ENCODE data around the gene VAT1L.
"Not testable (repeated sequence)": the region's sequence is repeated elsewhere in the genome, so short reads cannot be mapped to it uniquely, and the experiment has no call there.

VAT1L gene

GRCh38 chr16:77992381-77992780 lies 204.0 kb downstream of the VAT1L start:
- H3K36me3 ChIP-seq (ENCODE audit: control insufficient read depth in 2 of 2, insufficient read depth in 2 of 2, low read length in 2 of 2); H3K27me3 ChIP-seq (ENCODE audit: control insufficient read depth in 1 of 2, insufficient read depth in 2 of 2, low read length in 2 of 2); H3K27ac ChIP-seq (ENCODE audit: low read length); H3K9ac ChIP-seq (ENCODE audit: low read length in 2 of 2); H3K4me3 ChIP-seq (ENCODE audit: low read length in 2 of 2); H3K9me3 ChIP-seq (ENCODE audit: control insufficient read depth in 2 of 2, low read length in 2 of 2): not testable (repeated sequence)
- peaks cover 21% of the 10 kb centered on the region for H3K4me1 ChIP-seq (ENCODE audit: control insufficient read depth, insufficient read depth, low read length)

GRCh38 chr16:77993111-77993985 lies 205.0 kb downstream of the VAT1L start:
- peak overlapping the region; percentile 23 to 49 for H3K4me3 ChIP-seq (ENCODE audit: low read length in 2 of 2)
- H3K27me3 ChIP-seq (ENCODE audit: control insufficient read depth in 1 of 2, insufficient read depth in 2 of 2, low read length in 2 of 2): no peaks in the 10 kb centered on the region
- H3K27ac ChIP-seq (ENCODE audit: low read length): peak overlapping the region; percentile 49
- H3K9ac ChIP-seq (ENCODE audit: low read length in 2 of 2): no peak overlapping the region
- no peaks in the 10 kb centered on the region for H3K36me3 ChIP-seq (ENCODE audit: control insufficient read depth in 2 of 2, insufficient read depth in 2 of 2, low read length in 2 of 2)
- peaks cover 15% of the 10 kb centered on the region for H3K4me1 ChIP-seq (ENCODE audit: control insufficient read depth, insufficient read depth, low read length)
- no peaks in the 10 kb centered on the region for H3K9me3 ChIP-seq (ENCODE audit: control insufficient read depth in 2 of 2, low read length in 2 of 2)

GRCh38 chr16:77995843-77996455 lies 207.6 kb downstream of the VAT1L start:
- Histone ChIP-seq H3K4me1 (ENCODE audit: control insufficient read depth, insufficient read depth, low read length) (peaks cover 15% of the 10 kb centered on the region), H3K27ac (ENCODE audit: low read length) (no peak overlapping the region), H3K9ac (ENCODE audit: low read length in 2 of 2) (no peak overlapping the region), H3K4me3 (ENCODE audit: low read length in 2 of 2) (no peak overlapping the region), H3K27me3 (ENCODE audit: control insufficient read depth in 1 of 2, insufficient read depth in 2 of 2, low read length in 2 of 2) (no peaks in the 10 kb centered on the region), H3K9me3 (ENCODE audit: control insufficient read depth in 2 of 2, low read length in 2 of 2) (no peaks in the 10 kb centered on the region), H3K36me3 (ENCODE audit: control insufficient read depth in 2 of 2, insufficient read depth in 2 of 2, low read length in 2 of 2) (no peaks in the 10 kb centered on the region)

- no peaks in the 10 kb centered on the region for H3K9me3 ChIP-seq (ENCODE audit: control insufficient read depth in 2 of 2, low read length in 2 of 2)
- H3K36me3 ChIP-seq (ENCODE audit: control insufficient read depth in 2 of 2, insufficient read depth in 2 of 2, low read length in 2 of 2): no peaks in the 10 kb centered on the region
- no peaks in the 10 kb centered on the region for H3K27me3 ChIP-seq (ENCODE audit: control insufficient read depth in 1 of 2, insufficient read depth in 2 of 2, low read length in 2 of 2)
- H3K4me1 ChIP-seq (ENCODE audit: control insufficient read depth, insufficient read depth, low read length): peaks cover 5% of the 10 kb centered on the region
- H3K9ac ChIP-seq (ENCODE audit: low read length in 2 of 2): no peak overlapping the region
- no peak overlapping the region for H3K27ac ChIP-seq (ENCODE audit: low read length)
- H3K4me3 ChIP-seq (ENCODE audit: low read length in 2 of 2): no peak overlapping the region
Measured at GRCh38 chr16:77998350-77999023, 210.1 kb downstream of the VAT1L start.

GRCh38 chr16:78001451-78002025 lies 213.2 kb downstream of the VAT1L start:
- H3K4me3 ChIP-seq (ENCODE audit: low read length in 2 of 2): no peak overlapping the region

GRCh38 chr16:78002915-78003538 lies 214.7 kb downstream of the VAT1L start:
- H3K4me3 ChIP-seq (ENCODE audit: low read length in 2 of 2): peak overlapping the region in 1 of 2 donors; percentile 29
- no peak overlapping the region for H3K27ac ChIP-seq (ENCODE audit: low read length)
- no peak overlapping the region for H3K9ac ChIP-seq (ENCODE audit: low read length in 2 of 2)
- no peaks in the 10 kb centered on the region for H3K27me3 ChIP-seq (ENCODE audit: control insufficient read depth in 1 of 2, insufficient read depth in 2 of 2, low read length in 2 of 2)
- no peaks in the 10 kb centered on the region for H3K9me3 ChIP-seq (ENCODE audit: control insufficient read depth in 2 of 2, low read length in 2 of 2)
- no peaks in the 10 kb centered on the region for H3K36me3 ChIP-seq (ENCODE audit: control insufficient read depth in 2 of 2, insufficient read depth in 2 of 2, low read length in 2 of 2)
- no peaks in the 10 kb centered on the region for H3K4me1 ChIP-seq (ENCODE audit: control insufficient read depth, insufficient read depth, low read length)

More at GRCh38 chr16:78001451-78002025, 213.2 kb downstream of the VAT1L start:
- Histone ChIP-seq H3K36me3 (ENCODE audit: control insufficient read depth in 2 of 2, insufficient read depth in 2 of 2, low read length in 2 of 2) (no peaks in the 10 kb centered on the region), H3K4me1 (ENCODE audit: control insufficient read depth, insufficient read depth, low read length) (no peaks in the 10 kb centered on the region), H3K9me3 (ENCODE audit: control insufficient read depth in 2 of 2, low read length in 2 of 2) (no peaks in the 10 kb centered on the region), H3K27ac (ENCODE audit: low read length) (no peak overlapping the region), H3K9ac (ENCODE audit: low read length in 2 of 2) (no peak overlapping the region), H3K27me3 (ENCODE audit: control insufficient read depth in 1 of 2, insufficient read depth in 2 of 2, low read length in 2 of 2) (no peaks in the 10 kb centered on the region)

GRCh38 chr16:78004517-78004916 lies 216.2 kb downstream of the VAT1L start:
- H3K9ac ChIP-seq (ENCODE audit: low read length in 2 of 2): no peak overlapping the region
- no peaks in the 10 kb centered on the region for H3K27me3 ChIP-seq (ENCODE audit: control insufficient read depth in 1 of 2, insufficient read depth in 2 of 2, low read length in 2 of 2)
- H3K27ac ChIP-seq (ENCODE audit: low read length): no peak overlapping the region
- no peaks in the 10 kb centered on the region for H3K4me1 ChIP-seq (ENCODE audit: control insufficient read depth, insufficient read depth, low read length)
- H3K36me3 ChIP-seq (ENCODE audit: control insufficient read depth in 2 of 2, insufficient read depth in 2 of 2, low read length in 2 of 2): no peaks in the 10 kb centered on the region
- no peak overlapping the region for H3K4me3 ChIP-seq (ENCODE audit: low read length in 2 of 2)
- H3K9me3 ChIP-seq (ENCODE audit: control insufficient read depth in 2 of 2, low read length in 2 of 2): no peaks in the 10 kb centered on the region

GRCh38 chr16:78005881-78006280 lies 217.5 kb downstream of the VAT1L start:
- H3K27me3 ChIP-seq (ENCODE audit: control insufficient read depth in 1 of 2, insufficient read depth in 2 of 2, low read length in 2 of 2): no peaks in the 10 kb centered on the region
- no peaks in the 10 kb centered on the region for H3K4me1 ChIP-seq (ENCODE audit: control insufficient read depth, insufficient read depth, low read length)
- no peaks in the 10 kb centered on the region for H3K36me3 ChIP-seq (ENCODE audit: control insufficient read depth in 2 of 2, insufficient read depth in 2 of 2, low read length in 2 of 2)
- H3K27ac ChIP-seq (ENCODE audit: low read length): no peak overlapping the region
- H3K4me3 ChIP-seq (ENCODE audit: low read length in 2 of 2): no peak overlapping the region
- no peaks in the 10 kb centered on the region for H3K9me3 ChIP-seq (ENCODE audit: control insufficient read depth in 2 of 2, low read length in 2 of 2)
- H3K9ac ChIP-seq (ENCODE audit: low read length in 2 of 2): no peak overlapping the region

- H3K4me3 ChIP-seq (ENCODE audit: low read length in 2 of 2): no peak overlapping the region
- no peak overlapping the region for H3K27ac ChIP-seq (ENCODE audit: low read length)
- no peaks in the 10 kb centered on the region for H3K36me3 ChIP-seq (ENCODE audit: control insufficient read depth in 2 of 2, insufficient read depth in 2 of 2, low read length in 2 of 2)
- no peak overlapping the region for H3K9ac ChIP-seq (ENCODE audit: low read length in 2 of 2)
- no peaks in the 10 kb centered on the region for H3K4me1 ChIP-seq (ENCODE audit: control insufficient read depth, insufficient read depth, low read length)
- H3K9me3 ChIP-seq (ENCODE audit: control insufficient read depth in 2 of 2, low read length in 2 of 2): no peaks in the 10 kb centered on the region
- H3K27me3 ChIP-seq (ENCODE audit: control insufficient read depth in 1 of 2, insufficient read depth in 2 of 2, low read length in 2 of 2): peaks cover 0 to 4% of the 10 kb centered on the region in 2 donors
Measured at GRCh38 chr16:78007121-78007520, 218.8 kb downstream of the VAT1L start.

GRCh38 chr16:78022347-78023060 lies 234.1 kb downstream of the VAT1L start, which contains the start of gene CLEC3A:
Gene CLEC3A, plus strand, starts transcription at chr16:78022548. Its CDS starts 79 bp downstream, at chr16:78022627.
- no peaks in the 10 kb centered on the region for H3K27me3 ChIP-seq (ENCODE audit: control insufficient read depth in 1 of 2, insufficient read depth in 2 of 2, low read length in 2 of 2)
- H3K9ac ChIP-seq (ENCODE audit: low read length in 2 of 2): no peak within 1 kb of the TSS
- no peaks in the 10 kb centered on the region for H3K9me3 ChIP-seq (ENCODE audit: control insufficient read depth in 2 of 2, low read length in 2 of 2)
- H3K27ac ChIP-seq (ENCODE audit: low read length): no peak within 1 kb of the TSS
- H3K4me1 ChIP-seq (ENCODE audit: control insufficient read depth, insufficient read depth, low read length): no peaks in the 10 kb centered on the region
- no peak within 1 kb of the TSS for H3K4me3 ChIP-seq (ENCODE audit: low read length in 2 of 2)
- no peaks in the 10 kb centered on the region for H3K36me3 ChIP-seq (ENCODE audit: control insufficient read depth in 2 of 2, insufficient read depth in 2 of 2, low read length in 2 of 2)

All from stomach smooth muscle (tissue), 2 donors.